ENCODE results near the gene SH3BP2. TPM values are rescaled to one million over a fixed set of nuclear protein-coding genes. Genes with fewer than 3 reads are reported as not detected.

The SH3BP2 gene
- total RNA-seq, 1 experiment from 2014 or later, result 52.8 TPM

DNA sequence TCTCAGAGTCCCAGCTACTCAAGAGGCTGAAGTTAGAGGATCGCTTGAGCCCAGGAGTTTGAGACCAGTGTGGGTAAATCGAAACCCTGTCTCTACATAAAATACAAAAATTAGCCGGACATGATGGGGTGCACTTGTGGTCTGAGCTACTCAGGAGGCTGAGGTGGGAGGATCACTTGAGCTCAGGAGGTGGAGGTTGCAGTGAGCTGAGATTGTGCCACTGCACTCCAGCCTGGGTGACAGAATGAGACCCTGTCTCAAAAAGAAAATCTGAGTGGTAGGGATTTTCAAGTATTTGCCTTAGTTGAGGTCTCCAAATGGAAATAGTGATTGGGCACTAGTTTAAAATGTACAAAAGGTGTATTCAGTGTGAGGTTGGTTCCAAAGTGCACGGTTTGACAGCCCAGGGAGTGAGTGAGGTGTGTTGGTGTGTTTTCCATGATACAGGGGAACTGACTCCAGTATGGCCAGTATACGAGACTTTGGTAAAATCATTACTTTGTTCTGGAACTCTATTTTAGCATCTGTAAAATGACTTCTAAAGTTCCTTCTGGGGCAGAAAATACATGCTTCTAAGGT lies 64.6 kb downstream of the SH3BP2 start:
- no peak overlapping the region for H3K9ac ChIP-seq (ENCODE audit: low read length)
- H3K9me2 ChIP-seq (ENCODE audit: insufficient read depth), result no peaks in the 10 kb centered on the region
- H2AFZ ChIP-seq (ENCODE audit: low read depth, low read length, poor library complexity, severe bottlenecking), result no peak overlapping the region
- H3K9me3 ChIP-seq (ENCODE audit: control insufficient read depth in 1 of 2, insufficient read depth in 1 of 2, low read depth in 1 of 2, low read length in 2 of 2), result no peaks in the 10 kb centered on the region
- no peaks in the 10 kb centered on the region for H3K27me3 ChIP-seq (ENCODE audit: insufficient read depth, low read length)
- H3K4me1 ChIP-seq (ENCODE audit: control insufficient read depth in 1 of 2, insufficient read depth in 2 of 2, low read length in 2 of 2), result peaks cover 24 to 26% of the 10 kb centered on the region in 2 experiments
- DNase-seq (ENCODE audit: low read depth, low spot score) (no peak), ATAC-seq (no peak)
- intact Hi-C loops (cut with micrococcal nuclease), result no loop called here
- H3K4me2 ChIP-seq (ENCODE audit: low read length), result no peak overlapping the region
- H3K79me2 ChIP-seq (ENCODE audit: insufficient read depth, low read length), result peaks cover 95% of the 10 kb centered on the region
- POLR2A ChIA-PET, result no interaction called here
- TF ChIP-seq TCF7L2 (IDR thresholded peaks at IDR 0.05; ENCODE audit: borderline replicate concordance, extremely low read depth, insufficient read depth, insufficient read length) (no peak), CEBPB (IDR thresholded peaks at IDR 0.05; ENCODE audit: low read depth) (no peak), SRF (IDR thresholded peaks at IDR 0.05; ENCODE audit: low read depth) (no peak), YY1 (IDR thresholded peaks at IDR 0.05; ENCODE audit: extremely low read depth, insufficient replicate concordance, low read depth, low read length) (no peak), POLR2AphosphoS5 (IDR thresholded peaks at IDR 0.05; ENCODE audit: low read depth, low read length) (no peak), EZH2phosphoT487 (IDR thresholded peaks at IDR 0.05; ENCODE audit: borderline replicate concordance) (no peak), RAD21 (IDR thresholded peaks at IDR 0.05; ENCODE audit: low read depth) (no peak), EGR1 (IDR thresholded peaks at IDR 0.05; ENCODE audit: low read depth) (no peak), JUND (IDR thresholded peaks at IDR 0.05) (no peak), ZFX (IDR thresholded peaks at IDR 0.05) (no peak), EZH2 (IDR thresholded peaks at IDR 0.05) (no peak), ELF1 (IDR thresholded peaks at IDR 0.05; ENCODE audit: borderline replicate concordance, low read depth) (no peak), POLR2A (IDR thresholded peaks at IDR 0.05; ENCODE audit: borderline replicate concordance, extremely low read depth, insufficient read depth, insufficient read length) (no peak), FOSL1 (IDR thresholded peaks at IDR 0.05; ENCODE audit: low read depth) (no peak), SP1 (IDR thresholded peaks at IDR 0.05; ENCODE audit: low read depth) (no peak), CBX3 (IDR thresholded peaks at IDR 0.05; ENCODE audit: low read depth) (no peak)
- TF ChIP-seq, protein P1, sequence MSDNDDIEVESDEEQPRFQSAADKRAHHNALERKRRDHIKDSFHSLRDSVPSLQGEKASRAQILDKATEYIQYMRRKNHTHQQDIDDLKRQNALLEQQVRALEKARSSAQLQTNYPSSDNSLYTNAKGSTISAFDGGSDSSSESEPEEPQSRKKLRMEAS (IDR thresholded peaks at IDR 0.05), result no peak
- TF ChIP-seq, protein P2, sequence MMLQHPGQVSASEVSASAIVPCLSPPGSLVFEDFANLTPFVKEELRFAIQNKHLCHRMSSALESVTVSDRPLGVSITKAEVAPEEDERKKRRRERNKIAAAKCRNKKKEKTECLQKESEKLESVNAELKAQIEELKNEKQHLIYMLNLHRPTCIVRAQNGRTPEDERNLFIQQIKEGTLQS (IDR thresholded peaks at IDR 0.05), result no peak
- TF ChIP-seq, protein P3, sequence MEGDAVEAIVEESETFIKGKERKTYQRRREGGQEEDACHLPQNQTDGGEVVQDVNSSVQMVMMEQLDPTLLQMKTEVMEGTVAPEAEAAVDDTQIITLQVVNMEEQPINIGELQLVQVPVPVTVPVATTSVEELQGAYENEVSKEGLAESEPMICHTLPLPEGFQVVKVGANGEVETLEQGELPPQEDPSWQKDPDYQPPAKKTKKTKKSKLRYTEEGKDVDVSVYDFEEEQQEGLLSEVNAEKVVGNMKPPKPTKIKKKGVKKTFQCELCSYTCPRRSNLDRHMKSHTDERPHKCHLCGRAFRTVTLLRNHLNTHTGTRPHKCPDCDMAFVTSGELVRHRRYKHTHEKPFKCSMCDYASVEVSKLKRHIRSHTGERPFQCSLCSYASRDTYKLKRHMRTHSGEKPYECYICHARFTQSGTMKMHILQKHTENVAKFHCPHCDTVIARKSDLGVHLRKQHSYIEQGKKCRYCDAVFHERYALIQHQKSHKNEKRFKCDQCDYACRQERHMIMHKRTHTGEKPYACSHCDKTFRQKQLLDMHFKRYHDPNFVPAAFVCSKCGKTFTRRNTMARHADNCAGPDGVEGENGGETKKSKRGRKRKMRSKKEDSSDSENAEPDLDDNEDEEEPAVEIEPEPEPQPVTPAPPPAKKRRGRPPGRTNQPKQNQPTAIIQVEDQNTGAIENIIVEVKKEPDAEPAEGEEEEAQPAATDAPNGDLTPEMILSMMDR (IDR thresholded peaks at IDR 0.05 in 2 of 3, conservative IDR thresholded peaks at IDR 0.05 in 1 of 3; ENCODE audit: borderline replicate concordance in 1 of 3, insufficient read depth in 1 of 3, low read depth in 2 of 3, low read length in 2 of 3), result no peak
- TF ChIP-seq, protein P4, sequence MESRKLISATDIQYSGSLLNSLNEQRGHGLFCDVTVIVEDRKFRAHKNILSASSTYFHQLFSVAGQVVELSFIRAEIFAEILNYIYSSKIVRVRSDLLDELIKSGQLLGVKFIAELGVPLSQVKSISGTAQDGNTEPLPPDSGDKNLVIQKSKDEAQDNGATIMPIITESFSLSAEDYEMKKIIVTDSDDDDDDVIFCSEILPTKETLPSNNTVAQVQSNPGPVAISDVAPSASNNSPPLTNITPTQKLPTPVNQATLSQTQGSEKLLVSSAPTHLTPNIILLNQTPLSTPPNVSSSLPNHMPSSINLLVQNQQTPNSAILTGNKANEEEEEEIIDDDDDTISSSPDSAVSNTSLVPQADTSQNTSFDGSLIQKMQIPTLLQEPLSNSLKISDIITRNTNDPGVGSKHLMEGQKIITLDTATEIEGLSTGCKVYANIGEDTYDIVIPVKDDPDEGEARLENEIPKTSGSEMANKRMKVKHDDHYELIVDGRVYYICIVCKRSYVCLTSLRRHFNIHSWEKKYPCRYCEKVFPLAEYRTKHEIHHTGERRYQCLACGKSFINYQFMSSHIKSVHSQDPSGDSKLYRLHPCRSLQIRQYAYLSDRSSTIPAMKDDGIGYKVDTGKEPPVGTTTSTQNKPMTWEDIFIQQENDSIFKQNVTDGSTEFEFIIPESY (IDR thresholded peaks at IDR 0.05; ENCODE audit: extremely low read depth, insufficient replicate concordance, low read length), result no peak
- no peak overlapping the region for H3K4me3 ChIP-seq (replicated peaks in 1 of 2; ENCODE audit: low read depth in 1 of 2, low read length in 2 of 2)
- no TSS peak for BruUV-seq (replicated peaks)
- peaks cover 0 to 6% of the 10 kb centered on the region in 2 experiments; a peak in 1 of 4 replicates for H3K36me3 ChIP-seq (ENCODE audit: control insufficient read depth in 1 of 2, insufficient read depth in 2 of 2, low read length in 2 of 2)
- H4K20me1 ChIP-seq (ENCODE audit: insufficient read depth), result peaks cover 4% of the 10 kb centered on the region; the same call in 1 of the 2 replicates
- RAD21 ChIA-PET (ENCODE audit: low non-redundant PET in 1 of 2, low total read pairs in 2 of 2, uncharacterized antibody in 2 of 2, unreplicated experiment in 2 of 2), result no interaction called here
- CTCF ChIA-PET, result no interaction called here
- H3K27ac ChIP-seq (ENCODE audit: low read depth, low read length), result no peak overlapping the region
